Stimulated activated CD4-positive, alpha-beta T cell treated with anti-CD3 and anti-CD28 coated beads, TNF-alpha, amount 100 ng/mL, for 4 hours (primary cell): ENCODE measurements around the gene STAT3.
"Not testable (repeated sequence)": the region's sequence is repeated elsewhere in the genome, so short reads cannot be mapped to it uniquely, and the experiment has no call there.

Experiments
- DNase-seq, 3 experiments: peaks; one replicate each; pipeline ENCODE4 v3.0.0-alpha.2; 2020; ENCODE audit warnings: low read depth in 3 of 3

STAT3 gene

DNA sequence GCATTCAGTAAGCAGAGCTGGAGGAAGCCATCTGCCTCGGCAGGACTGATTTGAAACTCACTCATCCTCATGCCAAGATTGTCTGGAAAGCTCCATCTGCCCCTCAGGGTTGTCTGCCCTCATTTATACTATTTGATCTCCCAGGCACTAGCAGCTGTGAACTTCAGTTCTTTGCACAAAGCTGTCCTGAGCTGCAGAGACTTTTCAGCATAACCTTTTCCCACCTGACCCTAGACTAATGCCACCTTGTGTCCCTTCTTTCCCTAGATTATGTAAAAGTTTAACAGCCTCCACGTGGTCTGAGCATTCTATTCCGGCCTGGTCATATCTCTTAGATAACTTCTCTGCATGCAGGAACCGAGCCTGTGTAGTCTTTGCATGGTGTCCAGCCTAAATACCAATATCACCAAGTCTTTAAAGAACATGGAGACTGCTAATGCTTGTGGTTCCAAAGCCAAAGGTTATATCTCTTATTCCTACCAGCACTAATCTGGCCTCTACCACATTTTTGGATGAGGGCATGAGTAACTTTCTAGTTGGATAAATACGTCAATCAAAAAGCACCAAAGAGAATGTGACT, 70.9 kb downstream of the STAT3 start:
- DNase-seq, result no peak

DNA sequence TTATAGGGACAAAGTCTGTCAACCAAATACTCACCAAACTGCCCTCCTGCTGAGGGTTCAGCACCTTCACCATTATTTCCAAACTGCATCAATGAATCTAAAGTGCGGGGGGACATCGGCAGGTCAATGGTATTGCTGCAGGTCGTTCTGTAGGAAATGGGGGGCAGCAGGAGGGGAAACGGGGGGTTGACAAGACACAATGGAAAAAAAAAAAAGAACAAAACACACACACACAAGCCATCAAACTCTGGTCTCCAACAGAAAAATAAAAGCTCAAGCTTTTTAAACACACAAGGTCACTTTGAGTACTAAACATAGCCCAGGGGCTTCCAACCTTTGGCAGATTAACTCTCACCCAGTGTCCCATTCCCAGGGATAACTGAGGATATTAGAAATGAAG, 71.5 kb downstream of the STAT3 start:
- no peak for DNase-seq

DNA sequence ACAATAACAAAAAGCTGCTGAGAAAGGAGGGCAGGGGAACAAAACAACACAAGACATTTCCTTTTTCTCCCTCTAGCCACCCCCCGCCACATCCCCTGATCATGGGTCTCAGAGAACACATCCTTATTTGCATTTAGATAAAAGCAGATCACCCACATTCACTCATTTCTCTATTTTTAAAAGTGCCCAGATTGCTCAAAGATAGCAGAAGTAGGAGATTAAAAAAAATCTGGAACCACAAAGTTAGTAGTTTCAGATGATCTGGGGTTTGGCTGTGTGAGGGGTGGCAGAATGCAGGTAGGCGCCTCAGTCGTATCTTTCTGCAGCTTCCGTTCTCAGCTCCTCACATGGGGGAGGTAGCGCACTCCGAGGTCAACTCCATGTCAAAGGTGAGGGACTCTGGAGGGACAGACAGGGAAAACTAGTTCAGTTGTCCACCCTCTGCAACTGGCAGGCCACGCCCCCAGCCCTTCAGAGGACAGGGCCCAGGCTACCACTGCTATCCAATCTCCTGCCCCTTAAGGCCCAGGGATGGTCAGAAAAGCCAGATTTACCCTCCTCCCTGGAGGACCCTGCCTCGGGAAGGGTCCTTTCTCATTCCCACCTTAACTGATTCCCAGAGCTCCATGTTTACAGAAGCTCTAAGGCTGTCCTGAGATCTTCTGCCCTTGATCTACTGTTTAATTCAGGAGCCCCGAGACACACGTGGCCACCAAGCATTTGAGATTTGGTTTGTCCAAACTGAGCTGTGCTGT, 72.7 kb downstream of the STAT3 start:
- no peak for DNase-seq

DNA sequence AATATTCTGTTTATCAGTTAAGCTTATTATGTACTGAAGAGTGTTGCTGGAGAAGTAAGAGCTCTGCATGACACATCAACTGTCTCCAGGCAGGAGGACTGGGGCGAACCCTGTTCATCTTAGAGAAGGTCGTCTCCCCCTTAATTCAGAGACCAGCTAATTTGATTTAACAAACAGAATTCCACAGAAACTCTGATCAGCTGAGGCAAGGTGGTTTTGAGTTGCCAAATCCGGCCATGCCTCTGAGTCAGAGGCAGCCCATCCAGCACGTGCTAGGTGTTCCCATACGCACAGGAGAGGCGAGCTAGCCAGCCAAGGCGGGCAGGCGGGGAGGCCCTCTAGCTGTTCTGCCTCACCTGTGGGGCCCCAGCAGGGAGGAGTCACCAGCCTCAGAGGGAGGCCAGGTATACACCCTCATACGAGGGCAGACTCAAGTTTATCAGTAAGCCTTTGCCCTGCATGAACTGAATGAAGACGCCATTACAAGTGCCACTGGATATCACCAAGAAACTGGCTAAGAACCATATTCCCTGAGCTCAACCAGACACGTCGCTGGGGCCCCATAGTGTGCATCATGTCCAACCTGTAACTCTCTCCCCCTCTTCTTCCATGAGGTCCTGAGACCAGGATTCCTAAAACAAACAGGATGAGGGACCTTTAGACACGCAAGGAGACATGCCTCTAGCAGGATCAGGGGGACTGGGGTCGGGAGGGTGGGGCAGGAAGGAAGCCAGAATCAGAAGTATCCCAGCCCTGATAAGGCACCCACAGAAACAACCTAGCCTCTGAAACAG, 74.3 kb downstream of the STAT3 start:
- DNase-seq, result no peak

DNA sequence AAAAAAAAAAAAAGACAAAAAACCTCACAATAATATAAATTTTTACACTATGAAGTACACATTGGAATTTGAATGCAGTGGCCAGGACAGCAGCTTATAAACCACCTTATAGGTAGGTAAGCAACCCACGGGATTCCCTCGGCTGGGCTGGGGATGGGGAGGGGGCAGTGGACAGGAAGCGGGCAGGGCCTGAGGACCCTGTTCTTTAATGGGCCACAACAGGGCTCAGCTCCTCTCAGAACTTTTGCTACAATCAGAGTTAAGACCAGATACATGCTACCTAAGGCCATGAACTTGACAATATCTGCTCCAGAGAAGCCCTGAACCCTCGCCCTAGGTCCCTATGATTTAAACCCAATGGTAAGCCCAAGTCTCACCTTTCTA, 74.9 kb downstream of the STAT3 start:
- DNase-seq, result no peak

DNA sequence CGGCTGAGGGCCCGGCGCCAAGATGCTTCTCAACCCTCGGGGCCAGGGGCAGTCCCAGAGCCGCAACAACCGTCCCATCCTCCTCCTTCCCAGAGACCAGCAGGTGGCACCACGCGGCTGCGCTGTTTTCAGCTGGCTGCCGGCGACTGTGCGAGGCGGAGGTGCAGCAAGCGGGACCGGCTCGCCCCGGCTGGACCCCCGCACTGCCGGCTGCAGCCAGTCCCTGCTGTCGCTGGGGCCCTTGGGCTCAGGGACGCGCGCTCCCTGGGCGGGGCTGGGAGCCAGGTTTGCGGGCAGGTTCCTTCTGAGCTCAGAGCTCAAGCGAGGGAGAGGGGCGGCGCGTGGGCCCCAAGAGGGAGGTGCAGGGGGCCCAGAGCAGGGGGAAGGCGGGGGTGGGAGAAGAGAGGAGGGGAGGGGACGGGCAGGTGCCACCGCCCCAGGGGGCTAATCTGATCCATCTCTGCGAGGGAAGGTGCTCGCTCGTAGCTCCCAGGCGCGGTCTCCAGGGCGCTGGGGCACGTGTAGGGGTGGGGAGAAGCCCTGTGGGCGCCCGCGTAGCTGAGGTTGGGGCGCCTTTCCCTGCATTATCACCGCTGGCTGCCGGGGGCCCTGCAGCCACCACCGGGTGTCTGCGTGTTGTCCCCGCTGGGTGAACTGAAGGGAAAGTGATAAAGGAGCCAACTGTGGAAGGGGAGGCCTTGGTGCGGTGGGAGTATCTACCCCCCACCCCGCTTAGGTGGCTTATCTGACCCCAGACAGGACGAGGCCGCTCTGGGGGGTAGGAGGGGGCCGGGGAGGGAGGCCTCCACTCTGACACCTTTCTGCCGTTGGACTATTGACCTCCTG, 75.7 kb downstream of the STAT3 start:
- DNase-seq, result peak; percentile 60 to 68 (median 62)

DNA sequence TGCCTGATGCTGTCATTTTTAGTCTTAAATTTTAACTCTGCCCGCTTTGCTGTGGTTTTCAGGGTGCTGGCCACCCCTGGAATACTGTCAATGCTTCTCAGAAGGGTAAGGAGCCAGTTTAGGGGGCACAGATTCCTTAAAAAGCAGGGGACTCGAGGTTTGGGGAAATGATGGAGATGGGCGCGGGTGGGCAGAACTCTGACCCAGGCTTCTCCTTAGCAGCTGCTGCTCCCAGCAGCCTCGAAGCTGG, 76.3 kb downstream of the STAT3 start:
- DNase-seq, result no peak

DNA sequence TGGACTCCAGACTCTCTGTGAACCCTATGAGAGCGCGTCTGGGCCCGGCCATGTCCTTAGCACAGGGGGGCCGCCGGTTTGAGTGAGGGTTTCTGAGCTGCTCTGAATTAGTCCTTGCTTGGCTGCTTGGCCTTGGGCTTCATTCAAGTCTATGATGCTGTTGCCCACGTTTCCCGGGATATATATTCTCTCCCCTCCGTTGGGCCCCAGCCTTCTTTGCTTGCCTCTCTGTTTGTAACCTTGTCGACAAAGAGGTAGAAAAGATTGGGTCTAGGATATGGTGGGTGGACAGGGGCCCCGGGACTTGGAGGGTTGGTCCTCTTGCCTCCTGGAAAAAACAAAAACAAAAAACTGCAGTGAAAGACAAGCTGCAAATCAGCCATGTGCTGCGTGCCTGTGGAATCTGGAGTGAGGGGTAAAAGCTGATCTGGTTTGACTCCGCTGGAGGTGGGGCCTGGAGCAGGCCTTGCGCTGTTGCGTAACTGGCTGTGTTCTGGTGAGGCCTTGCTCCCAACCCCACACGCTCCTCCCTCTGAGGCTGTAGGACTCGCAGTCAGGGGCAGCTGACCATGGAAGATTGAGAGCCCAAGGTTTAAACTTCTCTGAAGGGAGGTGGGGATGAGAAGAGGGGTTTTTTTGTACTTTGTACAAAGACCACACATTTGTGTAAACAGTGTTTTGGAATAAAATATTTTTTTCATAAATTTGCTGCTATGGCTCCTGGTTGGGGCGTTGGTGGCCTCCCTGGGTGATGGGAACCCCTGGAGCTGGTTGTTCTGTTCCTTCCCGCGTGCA, 76.8 kb downstream of the STAT3 start:
- no peak for DNase-seq

DNA sequence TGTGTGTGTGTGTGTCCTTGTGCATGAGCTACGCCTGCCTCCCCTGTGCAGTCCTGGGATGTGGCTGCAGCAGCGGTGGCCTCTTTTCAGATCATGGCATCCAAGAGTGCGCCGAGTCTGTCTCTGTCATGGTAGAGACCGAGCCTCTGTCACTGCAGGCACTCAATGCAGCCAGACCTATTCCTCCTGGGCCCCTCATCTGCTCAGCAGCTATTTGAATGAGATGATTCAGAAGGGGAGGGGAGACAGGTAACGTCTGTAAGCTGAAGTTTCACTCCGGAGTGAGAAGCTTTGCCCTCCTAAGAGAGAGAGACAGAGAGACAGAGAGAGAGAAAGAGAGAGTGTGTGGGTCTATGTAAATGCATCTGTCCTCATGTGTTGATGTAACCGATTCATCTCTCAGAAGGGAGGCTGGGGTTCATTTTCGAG, 77.4 kb downstream of the STAT3 start:
- DNase-seq, result no peak

DNA sequence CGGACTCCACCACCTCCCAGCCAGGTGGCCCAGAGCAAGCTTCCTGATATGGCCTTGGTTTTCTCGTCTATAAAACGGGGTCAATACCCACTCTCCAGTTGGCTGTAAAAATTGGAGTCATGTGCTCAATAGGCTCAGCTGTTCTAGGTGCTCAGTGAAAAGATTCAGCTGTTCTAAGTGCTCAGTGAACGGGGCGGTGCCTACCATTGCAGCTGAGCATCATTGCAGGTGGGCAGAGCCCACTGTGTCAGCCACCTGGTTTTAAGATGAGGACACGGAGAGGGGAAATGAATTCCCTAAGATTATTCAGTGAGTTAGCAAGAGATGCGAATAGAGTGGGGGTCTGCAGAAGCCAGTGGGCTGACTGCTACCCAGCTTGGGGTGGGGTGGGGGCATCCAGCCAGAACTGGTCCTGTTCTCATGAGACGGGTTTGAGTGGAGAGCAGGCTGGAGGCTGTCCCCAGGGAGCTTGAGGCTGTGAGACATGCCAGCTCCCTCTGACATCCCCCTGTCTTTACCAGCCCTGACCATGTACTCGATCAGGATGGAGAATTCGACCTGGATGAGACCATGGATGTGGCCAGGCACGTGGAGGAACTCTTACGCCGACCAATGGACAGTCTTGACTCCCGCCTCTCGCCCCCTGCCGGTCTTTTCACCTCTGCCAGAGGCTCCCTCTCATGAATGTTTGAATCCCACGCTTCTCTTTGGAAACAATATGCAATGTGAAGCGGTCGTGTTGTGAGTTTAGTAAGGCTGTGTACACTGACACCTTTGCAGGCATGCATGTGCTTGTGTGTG, 78.1 kb downstream of the STAT3 start:
- DNase-seq, result no peak

DNA sequence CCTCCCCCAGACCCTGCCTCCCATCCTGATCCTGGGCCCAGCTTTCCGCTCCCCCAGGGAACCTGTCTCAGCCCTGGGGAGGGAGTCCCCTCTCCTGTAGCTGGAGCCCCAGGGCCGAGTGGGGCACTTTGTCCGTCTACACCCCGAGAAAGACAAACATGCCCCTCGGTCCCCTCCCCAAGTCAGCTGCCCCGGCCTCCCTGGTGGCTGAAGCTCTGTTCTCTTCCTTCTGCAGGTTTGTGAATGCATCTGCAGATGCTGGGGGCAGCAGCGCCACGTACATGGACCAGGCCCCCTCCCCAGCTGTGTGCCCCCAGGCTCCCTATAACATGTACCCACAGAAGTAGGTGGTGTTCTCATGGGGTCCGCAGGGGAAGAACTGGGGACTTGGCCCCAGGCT, 79.1 kb downstream of the STAT3 start:
- DNase-seq, result no peak

DNA sequence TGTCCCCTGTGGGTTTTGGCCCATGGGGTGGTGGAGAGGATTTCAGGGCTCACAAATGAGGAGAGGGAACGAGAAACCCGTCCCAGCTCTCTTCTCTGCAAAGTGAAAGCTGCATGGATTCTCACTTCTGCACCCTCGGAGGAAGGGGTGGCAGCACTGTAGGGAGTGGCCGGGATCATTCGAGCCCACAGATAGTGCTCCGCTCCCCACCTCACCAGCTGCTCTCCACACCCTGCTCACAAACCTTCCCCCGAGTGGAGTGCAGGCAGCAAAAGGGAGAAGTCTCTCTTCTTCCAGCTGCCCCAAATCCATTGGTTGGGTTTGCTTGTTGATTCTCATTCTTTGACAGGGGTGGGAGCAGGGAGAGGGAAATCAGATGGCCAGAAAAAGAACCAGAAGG, 79.8 kb downstream of the STAT3 start:
- no peak for DNase-seq

DNA sequence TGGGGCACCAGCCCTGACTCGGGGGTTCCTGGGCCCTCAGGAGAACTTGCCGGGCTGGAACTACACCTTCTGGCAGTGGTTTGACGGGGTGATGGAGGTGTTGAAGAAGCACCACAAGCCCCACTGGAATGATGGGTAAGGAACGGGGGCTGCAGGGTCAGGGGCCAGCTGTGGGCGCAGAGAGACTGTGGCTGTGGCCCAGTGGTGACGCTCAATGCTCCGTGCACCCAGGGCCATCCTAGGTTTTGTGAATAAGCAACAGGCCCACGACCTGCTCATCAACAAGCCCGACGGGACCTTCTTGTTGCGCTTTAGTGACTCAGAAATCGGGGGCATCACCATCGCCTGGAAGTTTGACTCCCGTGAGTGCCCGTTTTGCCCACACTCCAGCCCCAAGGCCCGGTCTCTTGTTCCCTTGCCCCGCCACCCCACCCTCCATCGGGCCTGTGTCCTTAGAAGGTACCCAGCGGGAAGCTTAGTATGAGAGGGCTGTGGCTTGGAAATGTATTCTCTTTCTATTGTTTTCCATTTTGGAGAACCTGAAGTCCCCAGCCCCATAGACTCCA, 80.8 kb downstream of the STAT3 start:
- DNase-seq, result no peak

DNA sequence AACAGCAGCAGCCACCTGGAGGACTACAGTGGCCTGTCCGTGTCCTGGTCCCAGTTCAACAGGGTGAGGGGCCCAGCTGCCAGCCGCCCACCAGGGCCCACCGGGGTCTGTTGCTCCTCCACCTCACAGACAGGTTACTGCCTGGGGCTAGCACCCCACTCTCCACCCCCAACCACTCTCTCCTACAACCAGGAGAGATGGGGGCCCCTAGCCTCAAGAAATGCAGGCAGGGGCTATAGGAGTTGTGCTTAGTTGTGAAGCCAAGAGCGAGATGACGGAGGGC, 81.9 kb downstream of the STAT3 start:
- no peak for DNase-seq

DNA sequence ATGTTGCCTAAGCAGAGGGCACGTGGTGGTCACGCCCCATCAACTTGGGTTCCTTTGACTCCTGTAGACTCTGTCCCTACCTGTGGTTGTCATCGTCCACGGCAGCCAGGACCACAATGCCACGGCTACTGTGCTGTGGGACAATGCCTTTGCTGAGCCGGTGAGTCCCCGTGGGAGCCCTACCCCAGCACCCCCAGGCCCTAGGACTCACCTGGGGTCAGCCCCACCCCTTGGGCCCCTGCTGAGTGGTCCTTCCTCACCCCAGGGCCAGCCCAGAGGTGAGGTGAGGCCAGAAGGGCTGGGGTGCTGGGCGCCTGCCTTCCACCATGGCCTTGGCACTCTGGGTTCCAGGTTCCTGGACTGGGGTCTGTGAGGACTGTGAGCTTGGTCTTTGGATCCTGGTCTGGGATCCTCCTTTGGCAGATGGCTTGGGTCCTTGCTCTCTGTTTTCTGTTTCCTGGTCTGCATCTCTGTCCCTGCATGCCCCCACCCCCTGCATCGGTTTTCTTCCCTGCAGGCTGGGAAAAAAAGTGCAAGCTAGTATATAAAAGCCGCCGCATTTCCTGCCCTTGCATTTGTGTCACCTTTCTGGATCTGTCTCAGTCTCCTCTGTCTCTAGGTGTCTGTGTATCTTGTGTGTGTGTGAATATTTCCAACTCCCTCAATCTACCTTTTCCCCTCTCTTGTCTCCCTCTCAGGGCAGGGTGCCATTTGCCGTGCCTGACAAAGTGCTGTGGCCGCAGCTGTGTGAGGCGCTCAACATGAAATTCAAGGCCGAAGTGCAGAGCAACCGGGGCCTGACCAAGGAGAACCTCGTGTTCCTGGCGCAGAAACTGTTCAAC, 82.5 kb downstream of the STAT3 start:
- no peak for DNase-seq

DNA sequence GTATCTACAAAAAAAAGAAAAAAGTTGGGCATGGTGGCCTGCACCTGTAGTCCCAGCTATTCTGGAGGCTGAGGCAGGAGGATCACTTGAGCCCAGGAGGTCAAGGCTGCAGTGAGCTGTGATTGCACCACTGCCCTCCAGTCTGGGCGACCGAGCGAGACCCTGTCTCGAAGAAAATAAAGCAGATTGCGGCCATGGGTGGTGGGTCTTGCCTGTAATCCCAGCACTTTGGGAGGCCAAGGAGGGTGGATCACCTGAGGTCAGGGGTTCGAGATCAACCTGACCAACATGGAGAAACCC, 83.3 kb downstream of the STAT3 start:
- DNase-seq, result not testable (repeated sequence)

DNA sequence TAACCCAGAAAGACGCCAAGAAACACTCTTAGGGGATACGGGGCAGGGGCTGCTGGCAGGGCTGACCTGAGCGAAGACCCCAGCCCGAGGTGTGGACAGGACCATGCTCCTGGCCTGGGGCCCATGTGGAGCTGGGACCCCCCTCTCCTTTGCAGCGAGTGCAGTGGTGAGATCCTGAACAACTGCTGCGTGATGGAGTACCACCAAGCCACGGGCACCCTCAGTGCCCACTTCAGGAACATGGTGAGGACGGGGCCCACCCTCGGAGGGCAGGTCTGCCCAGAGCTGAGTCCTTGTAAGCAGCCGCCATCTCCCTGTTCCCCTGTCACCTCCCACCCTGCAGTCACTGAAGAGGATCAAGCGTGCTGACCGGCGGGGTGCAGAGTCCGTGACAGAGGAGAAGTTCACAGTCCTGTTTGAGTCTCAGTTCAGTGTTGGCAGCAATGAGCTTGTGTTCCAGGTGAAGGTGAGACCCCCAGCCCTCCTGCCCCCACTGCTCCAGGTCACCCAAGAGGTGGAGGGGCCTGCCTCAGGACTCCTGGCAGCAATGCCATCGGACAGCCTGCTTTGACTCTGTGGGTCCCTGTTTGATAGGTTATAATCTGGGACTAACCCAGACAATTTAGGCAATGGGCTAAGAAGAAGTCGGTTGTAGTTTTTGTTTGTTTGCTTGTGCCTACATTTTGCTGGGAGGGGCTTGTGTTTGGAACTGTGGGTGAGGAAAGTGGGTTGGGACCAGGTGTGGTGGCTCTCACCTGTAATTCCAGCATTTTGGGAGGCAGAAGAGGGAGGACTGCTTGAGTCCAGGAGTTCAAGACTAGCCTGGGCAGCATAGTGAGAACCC, 83.8 kb downstream of the STAT3 start:
- no peak for DNase-seq

DNA sequence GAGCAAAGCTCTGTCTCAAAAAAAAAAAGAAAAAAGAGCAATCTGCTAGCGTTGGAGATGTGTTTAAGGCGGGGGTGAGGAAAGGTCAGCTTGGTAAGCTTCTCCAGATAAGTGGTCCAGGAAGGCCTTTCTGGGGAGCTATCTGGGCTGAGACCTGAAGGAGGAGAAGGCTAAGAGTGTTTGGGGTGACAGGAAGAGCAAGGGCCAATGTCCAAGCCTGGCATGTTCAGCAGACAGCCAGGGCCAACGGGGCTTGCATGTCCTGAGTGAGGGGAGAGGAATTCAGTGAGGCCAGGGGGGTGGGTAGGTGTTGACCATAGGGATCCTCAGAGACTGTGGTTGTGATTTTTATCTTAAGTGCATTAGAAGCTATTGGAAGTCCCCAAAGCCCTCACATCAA, 84.5 kb downstream of the STAT3 start:
- DNase-seq, result no peak

DNA sequence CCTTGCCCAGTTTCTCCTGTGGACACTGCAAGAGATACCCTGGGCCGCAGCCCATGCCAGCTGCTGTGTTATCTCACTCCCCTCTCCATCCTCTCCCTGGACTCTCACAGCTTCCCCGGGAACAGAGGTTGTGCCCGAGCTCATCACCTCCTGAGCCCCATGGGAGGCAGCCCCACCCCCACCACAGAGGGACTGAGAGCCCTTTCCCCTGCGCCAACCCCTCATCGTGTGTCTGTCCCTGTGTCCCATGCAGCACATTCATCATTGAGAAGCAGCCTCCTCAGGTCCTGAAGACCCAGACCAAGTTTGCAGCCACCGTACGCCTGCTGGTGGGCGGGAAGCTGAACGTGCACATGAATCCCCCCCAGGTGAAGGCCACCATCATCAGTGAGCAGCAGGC, 87.2 kb downstream of the STAT3 start:
- DNase-seq, result no peak
